Measurements from ENCODE around the gene SNN.

Gene SNN

DNA sequence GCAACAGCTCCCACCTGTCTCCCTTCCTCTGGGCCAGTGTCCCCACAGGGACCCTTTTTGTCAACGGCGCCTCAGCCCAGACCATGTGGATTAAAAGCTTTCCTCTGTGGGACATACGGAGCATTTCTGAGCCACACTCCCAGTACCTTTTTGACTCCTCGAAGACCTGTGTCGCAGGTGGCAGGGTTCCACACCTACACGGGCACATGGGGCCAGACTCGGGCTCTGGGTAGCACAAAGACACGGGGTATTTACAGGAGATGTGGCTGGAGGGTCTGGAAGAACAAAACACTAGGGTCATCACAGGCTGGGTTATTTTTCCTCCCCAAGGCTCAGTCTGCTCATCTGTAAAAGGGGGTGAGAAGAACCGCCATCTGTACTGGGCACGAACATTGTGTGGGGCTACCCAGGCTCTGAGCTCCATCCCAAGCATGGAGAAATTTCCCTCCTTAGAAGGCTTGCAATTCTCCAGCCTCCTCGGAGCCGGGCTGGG lies 32.5 kb upstream of the SNN start:
- no peak for DNase-seq

DNA sequence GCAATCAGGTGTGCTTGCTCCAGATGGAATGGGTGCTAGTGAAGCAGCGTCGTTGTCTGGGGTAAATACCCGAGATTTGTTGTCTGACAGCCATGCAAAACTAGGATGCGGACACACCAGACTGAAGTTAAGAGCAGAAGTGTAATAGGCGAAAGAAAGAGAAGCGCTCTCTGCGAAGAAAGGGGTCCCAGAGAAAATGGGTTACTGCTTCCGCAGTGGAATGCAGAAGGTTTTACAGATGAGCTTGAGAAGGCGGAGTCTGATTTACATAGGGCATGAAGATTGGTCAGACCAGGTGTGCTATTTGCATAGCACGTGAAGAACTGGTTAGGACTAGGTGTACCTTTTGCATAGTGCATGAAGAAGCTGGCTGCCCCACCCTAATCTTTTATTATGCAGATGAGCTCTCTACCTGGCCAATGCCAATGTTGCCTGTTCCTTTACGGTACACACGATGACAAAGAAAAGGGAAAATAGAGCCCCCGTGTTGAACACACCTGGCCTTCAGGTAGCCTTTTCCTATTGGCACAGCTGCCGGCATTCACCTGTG lies 32.0 kb upstream of the SNN start:
- no peak for DNase-seq

DNA sequence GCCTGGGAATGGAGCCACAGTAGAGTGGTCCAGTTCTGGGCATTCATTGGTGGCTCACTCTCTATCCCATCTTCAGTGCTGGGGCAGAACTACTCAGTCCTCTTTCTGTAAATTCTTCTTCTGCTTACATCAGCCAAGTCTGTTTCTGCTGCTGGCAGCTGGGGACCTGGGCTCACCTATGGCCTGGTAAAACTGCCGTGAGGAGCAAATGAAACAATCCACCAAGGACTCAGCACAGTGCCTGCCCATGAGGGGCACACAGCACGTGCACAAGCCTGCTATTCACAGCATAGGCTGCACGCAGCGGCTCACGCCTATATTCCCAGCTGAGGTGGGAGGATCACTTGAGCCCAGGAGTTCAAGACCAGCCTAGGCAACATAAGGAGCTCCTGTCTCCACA lies 30.9 kb upstream of the SNN start:
- no peak for DNase-seq

DNA sequence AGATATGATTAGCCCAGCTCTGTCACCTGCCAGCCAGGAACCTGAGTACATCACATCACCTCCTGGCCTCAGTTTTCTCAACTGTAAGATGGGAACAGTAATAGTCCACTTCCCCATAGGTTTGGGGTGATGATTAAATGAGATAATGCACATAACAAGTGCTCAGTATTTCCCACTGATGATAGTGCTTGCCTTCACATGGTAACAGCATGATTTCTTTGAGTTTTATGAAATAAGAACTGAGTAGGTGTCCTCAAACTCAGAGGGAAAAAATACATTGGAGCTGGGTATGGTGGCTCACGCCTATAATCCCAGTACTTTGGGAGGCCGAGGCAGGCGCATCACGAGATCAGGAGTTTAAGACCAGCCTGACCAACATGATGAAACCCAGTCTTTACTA lies 30.1 kb upstream of the SNN start:
- no peak for DNase-seq

DNA sequence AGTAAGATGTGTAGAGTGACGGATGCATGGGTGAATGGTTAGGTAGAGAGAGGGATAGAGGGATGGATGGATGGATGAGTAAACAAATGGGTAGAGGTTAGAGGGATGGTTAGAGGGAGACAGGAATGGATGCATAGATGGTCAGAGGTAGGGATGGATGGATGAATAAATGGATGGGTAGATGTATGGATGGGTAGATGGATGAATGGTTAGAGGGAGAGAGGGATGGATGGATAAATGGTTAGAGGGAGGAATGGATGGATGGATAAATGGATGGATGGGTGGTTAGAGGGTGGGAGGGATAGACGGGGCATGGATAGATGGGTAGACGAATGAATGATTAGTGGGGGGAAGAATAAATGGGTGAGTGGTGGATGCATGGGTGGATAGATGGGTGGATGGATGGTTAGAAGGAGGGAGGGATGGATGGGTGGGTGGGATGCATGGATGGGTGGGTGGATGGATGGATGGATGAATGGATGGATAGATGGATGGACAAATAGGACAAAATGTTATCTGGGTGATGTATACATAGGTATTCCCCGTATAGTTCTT lies 29.2 kb upstream of the SNN start:
- DNase-seq: no peak

DNA sequence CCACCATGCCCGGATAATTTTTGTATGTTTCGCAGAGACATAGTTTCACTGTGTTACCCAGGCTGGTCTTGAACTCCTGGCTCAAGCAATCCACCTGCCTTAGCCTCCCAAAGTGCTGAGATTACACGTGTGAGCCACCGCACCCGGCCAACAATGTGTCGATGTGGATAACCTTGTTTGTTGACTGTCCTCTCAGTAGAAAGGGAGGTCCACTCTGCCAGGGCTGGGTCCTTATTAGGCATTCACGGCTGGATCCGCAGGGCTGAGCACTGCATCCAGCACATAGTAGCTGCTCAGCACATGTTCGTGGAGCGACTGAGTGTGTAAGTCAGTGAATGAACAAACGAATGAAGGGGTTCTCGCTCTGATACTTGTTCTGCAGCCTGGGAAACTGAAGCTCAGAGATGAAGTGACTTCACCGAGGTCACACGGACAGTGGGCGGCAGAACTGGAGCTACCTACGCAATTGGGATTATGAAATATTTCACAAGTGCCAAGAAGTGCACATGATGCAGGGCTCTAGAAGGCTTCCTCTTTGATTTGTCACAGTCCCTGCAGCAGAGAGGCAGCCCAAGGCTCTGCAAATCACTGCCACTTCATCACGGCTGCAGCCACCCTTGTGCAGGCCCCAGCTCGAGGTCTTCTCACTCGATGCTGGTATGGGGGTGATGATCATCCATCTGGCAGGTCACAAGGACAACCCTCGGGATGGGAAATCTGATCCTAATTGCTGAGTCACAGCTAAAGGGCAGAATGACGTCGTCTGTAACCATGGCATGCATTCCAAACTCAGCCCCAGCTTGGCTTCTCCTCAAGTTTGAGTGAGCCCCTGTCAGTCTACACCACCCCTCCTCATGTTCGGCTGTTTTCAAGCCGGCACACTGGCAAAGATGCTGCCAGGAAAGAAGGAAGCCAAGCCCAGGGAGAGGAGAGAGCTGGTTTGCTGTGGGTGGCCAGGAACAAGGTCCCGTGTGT lies 28.0 kb upstream of the SNN start:
- no peak for DNase-seq

DNA sequence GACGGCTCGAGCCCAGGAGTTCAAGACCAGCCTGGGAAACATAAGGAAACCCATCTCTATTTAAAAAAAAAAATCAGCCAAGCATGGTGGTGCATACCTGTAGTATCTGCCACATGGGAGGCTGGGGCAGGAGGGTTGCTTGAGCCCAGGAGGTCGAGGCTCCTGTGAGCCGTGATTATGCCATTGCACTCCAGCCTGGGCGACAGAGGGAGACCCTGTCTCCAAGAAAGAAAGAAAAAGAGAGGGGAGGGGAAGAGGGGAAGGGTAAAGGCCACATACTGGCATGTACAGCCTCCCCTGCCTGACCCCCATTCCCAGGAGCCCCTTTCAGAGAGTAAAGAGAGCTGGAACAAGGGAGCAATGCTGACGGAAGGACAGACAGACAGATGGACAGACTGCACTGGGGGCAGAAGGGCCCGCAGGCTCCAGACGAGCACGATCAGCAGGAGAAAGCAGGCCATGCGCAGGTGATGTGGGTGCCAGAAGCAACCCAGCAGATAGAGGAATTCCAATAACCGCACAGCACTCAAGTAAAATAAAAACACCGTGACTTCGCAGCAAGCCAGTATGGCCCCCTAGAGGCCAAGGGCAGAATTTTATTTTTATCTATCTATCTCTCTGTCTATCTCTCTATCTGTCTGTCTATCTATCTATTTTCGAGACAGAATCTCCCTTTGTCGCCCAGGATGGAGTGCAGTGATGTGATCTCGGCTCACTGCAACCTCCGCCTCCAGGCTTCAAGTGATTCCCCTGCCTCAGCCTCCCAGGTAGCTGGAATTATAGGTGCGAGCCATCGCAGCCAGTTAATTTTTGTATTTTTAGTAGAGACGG lies 27.1 kb upstream of the SNN start:
- peak; percentile 60 for DNase-seq

DNA sequence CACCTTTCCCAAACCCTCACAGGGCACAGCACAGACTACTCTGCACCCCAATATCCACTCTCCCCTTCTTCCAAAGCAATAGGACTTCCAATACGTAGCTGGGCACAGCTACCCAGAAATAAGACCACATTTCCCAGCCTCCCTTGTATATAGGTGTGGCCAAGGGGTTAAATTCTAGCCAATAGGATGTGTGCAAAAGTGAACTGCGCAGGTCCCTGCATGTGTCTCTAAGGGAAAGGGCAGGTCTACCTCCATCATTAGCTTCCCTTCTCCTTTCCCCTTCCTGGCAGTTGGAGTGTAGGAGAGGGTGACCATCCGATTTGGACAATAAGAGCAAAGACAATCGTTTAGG lies 25.5 kb upstream of the SNN start:
- no peak for DNase-seq

DNA sequence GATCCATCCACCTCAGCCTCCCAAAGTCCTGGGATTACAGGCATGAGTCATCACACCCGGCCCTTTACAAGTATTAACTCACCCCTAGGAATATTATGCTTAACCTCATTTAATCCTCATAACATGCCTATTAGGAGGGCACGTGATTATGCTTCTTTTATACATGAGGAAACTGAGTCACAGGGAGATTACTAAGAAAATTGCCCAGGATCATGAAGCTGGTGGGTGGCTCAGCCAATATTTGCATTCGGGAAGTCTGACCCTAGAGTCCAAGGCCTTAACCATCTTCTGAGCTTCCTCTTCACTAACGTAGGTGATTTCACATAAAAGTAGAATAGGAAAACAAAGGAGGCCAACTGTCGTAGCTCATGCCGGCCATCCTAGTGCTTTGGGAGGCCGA lies 19.0 kb upstream of the SNN start:
- DNase-seq: no peak

DNA sequence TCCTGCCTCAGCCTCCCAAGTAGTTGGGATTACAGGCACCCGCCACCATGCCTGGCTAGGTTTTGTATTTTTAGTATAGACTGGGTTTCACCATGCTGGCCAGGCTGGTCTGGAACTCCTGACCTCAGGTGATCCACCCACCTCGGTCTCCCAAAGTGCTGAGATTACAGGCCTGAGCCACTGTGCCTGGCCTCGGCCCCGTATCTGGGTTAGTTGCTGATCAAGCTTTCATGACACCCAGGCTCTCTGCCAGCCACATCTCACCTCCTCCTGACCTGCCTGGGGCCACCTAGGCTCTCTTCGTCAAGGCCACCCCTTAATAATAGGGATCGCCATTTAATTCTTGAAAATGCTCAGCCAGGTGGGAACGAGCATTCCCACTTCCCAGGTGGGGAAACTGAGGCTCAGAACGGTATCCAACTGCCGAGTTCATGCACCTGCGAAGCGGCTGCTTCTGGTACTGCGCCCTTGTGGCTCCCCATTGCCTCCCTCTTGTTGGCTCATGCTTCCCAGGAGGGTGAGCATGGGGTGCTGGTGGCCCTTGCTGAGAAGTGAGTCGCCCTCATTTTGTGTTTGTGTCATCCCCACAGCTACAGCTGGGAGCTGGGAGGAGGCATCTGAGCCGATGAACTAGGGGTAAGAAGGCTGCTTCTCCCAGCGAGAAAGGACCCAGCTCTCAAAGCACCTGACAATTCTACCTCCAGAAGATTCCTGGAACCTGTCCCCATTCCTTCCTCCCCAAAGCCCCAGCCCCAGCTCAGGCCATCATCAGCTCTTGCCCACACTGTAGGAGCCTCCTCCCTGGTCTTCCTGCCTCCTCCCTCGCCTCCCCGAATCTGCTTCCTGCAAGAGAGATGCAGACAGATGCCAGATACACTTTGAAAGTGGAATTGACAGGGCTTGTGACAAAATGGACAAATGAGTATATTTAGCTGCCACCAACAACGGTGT lies 17.3 kb upstream of the SNN start:
- DNase-seq: no peak

DNA sequence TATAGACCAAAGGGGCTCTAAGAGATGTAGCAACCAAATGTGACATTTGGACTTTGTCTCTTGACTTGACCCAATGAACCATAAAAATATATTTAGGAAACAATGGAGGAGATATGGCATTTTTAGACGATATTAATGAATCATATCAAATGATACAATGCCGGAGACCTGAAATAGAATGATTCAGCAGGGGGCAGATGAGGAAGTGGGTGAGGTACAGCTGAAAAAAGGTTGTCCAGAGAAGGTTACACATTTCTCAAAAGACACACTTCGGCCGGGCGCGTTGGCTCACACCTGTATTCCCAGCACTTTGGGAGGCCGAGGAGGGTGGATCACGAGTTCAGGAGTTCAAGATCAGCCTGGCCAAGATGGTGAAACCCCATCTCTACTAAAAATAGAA lies 16.5 kb upstream of the SNN start:
- no peak for DNase-seq

DNA sequence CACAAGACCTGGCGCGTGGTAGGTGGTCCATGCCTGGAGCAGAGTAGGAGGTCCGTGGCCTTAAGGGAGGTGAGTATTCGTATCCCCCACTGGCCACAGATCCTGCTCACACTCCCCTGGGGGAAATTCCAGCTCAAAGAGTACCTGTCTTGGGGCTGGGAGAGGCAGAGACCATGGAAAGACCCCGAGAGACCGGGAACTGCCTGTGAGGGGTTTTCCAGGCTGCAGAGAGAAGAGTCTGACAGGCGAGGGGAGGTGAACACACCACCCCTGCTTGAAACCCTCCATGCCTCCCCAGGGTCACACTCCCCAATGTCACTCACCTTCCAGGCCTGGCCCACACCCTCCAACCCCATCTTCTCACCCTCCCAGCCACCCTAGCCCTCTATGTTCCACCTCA lies 12.6 kb upstream of the SNN start:
- no peak for DNase-seq

DNA sequence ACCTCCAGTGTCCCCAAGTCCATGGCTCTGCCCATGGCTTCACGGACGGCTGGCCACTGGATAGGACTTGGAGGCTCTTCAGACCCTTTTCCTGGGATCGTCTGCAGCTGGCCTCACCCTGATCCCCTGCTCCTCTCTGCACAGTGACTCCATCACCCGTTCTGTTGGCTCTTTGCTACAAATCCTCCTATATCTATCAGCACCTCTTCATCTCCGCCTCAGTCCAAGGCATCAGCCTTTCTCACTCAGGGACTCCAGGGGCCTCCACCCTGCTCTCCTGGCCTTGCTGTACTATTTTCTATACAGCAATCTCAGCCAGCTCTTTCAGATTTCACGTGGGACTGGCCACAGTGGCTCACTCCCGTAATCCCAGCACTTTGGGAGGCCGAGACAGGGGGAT lies 10.7 kb upstream of the SNN start:
- DNase-seq: no peak

DNA sequence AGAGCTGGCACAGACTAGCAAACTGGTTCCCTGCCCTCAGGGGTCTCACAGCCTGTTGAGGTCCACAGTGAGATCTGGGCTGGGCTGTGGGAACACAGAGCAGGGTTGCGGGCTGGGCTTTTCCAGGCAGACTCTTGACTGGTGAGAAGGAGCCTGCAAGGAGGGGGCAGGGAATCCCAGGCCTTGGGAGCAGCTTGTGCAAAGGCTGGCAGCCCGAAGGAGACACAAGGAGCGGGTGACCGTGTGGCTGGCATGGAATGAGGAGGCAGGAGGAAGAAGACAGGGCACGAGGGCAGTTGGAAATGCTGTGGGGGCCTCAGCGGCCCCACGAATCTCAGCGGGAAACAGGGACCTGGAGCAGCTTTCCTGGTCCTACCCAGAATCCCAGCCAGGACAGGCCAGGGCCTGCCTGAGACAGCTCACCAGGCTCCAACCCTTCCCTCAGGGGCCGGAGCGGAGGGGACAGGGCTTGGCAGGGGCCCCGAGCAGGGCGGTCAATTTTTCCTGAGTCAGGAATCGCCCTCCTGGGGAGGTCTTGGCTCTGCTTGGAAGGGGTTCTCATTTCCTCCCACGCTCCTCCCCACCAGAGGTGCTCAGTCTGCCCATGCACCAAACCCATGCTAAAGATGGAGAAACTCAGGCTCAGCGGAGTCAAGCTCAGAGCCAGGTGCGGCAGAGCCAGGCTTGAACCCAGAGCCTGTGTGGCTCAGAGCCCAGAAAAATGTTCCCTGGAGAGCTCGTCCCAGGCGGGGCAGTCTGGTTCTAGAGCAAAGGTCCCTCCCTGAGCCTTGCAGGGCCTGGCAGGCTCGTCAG lies 9.2 kb upstream of the SNN start:
- DNase-seq: no peak

DNA sequence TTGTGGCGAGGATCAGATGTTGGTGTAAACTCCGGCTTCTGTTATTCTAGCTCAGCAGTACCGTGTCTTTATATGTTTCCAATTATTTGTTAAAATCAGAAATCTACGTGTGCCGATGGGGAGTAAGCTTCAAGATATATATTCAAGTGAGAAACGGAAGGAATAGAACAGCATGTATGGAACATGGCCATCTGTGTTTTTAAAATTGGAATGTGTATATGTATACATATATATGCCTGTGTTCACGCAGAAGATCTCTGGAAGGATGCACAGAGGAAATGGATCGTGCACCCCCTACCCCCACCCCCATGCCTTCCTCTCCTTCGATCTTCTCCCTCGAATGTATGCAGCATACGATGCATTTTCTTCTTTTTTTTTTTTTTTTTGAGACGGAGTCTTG lies 7.7 kb upstream of the SNN start:
- DNase-seq: no peak

DNA sequence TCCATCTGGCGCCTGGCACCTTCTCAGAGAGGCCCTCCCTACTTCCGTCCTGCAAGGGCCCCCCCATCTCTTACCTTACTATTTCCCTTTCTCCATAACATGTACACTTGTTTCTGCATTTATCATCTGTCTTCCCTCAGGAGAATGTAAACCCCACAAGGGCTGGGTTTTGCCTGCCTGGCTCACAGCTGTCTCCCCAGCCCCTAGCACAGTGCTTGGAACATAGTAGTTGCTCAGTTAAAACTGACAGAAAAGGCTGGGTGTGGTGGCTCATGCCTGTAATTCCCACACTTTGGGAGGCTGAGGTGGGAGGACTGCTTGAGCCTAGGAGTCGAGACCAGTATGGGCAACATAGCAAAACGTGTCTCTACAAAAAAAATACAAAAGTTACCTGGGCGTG lies 5.7 kb upstream of the SNN start:
- DNase-seq: no peak

DNA sequence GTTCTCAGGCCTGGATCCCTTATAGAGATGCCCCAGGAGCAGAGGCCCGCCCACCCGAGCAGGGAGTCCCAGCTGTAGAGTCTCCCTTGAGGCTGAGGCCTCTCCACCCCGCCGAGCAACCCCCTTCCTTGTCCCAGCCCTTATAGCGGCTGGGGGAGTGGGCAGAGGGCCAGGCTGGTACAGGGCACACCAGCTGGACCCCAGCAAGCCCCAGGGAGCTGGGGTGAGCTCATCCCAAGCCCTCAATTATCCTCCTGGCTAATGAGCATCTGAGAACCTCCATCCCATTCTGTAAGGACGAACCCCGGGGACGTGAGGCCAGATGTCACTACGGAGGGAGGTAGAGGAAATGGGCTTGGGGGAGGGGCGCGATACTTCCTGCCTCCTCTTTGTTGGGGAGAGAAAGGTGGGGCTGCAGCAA lies 3.2 kb upstream of the SNN start:
- DNase-seq: no peak

DNA sequence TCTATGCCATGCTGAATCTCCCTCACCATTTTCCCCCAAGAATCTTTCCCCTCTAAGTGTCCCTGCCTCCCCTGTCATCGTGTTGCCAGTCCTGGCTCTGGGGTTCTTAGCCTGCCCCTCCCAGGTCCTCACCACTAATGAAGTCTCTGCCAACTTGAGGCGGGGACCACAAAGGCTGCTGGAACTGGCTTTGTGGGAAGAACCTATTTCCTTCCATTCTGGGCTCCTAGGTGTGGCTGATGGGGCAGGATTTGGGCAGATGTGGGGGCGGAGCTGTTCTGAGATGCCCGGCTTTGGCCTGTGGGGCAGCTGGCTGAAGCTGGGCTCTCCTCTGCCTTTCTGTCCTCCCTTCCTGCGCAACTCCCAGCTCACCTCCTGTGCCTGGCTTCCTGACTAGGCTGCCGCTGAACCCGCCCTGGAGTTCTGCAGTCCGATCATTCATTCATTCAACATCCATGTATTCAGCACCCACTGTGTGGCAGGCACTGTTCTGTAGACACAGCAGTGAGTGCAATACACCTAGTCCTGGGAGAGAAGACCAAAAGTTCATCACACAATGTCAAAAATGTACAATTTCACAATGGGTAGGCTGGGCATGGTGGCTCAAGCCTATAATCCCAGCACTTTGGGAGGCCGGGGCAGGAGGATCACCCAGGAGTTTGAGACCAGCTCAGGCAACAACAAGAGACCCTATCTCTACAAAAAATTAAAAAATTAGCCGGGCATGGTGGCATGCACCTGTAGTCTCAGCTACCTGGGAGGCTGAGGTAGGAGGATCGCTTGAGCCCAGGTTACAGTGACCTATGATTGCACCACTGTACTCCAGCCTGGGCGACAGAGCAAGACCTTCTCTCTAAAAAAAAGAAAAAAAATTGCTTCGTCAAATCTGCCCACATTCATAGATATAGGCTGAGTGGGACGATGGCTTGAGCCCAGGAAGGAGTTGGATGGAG lies 1.9 kb upstream of the SNN start:
- DNase-seq: no peak

DNA sequence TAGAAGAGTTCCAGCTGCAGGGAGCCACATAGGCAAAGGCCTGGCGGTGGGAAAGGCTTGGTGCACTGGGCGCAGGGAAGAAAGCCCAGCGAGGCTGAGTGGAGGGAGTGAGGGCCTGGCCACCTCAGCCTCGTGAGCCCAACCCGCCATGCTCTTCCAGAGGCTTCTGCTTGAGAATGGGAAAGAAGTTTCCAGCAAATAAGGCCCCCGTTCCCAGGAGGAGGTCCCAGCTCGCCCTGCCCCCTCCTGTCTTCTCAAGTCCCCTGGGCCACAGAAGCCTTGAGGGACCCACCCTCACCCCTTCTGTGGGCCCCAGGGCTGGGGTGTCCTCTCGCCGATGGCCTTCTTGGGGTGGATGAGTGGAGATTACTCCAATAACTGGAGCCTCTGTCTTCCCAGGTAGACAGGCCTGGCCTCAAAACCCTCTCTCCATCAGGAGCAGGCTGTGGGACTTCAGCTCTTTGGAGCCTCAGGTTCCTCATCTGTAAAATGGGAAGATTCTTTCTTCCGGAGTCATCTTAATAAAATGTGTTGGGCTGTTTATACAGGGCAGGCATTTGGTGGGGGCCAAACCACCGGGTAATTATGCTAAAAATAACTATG lies 933 bp upstream of the SNN start:
- DNase-seq: no peak

Data from activated CD4-positive, alpha-beta T cell treated with anti-CD3 and anti-CD28 coated beads, Interleukin-2, Interleukin-6, amounts not matched to agents 100 ng/mL and 50 ng/mL, durations not matched to agents 16 hours and 8 hours (primary cell).